IMR-90 (cell line): ENCODE results near the gene ACSL6. TPM values are rescaled to one million over a fixed set of nuclear protein-coding genes. Genes with fewer than 3 reads are reported as not detected.

Source experiments
- ATAC-seq: fragments of 200-7000 bp; cut with Tn5 transposase; 2 replicates; pipeline ENCODE4 v1.9.1; 2020; ENCODE audit warnings: low read depth, mild to moderate bottlenecking, moderate library complexity
- BruUV-seq: library from RNA; stranded (reverse); fragments of 400-500 nt; replicated peaks from 2 replicates; lab custom pipeline; 2021; lab: Mats Ljungman, UMichigan
- CTCF ChIA-PET: fragments of 300-600 bp; formaldehyde crosslinking; extraction: SDS; loops from one replicate; lab custom pipeline; 2021; ENCODE audit warnings: antibody characterized with exemption; lab: Yijun Ruan, JAX
- POLR2A ChIA-PET: fragments of 300-600 bp; sonication (Branson Sonifier 250); formaldehyde crosslinking; loops from one replicate; lab custom pipeline; 2022; ENCODE audit warnings: antibody characterized with exemption; ENCODE audit not compliant: unreplicated experiment; lab: Charles Lee
- DNase-seq: peaks from one replicate; pipeline ENCODE4 v3.0.0; 2013
- H2AFZ ChIP-seq: replicated peaks from 2 replicates; pipeline ENCODE3; 2013; ENCODE audit warnings: low read length, mild to moderate bottlenecking; ENCODE audit not compliant: poor library complexity
- H2AK5ac ChIP-seq: 2 replicates; pipeline ENCODE4 v1.6.1; 2013; ENCODE audit warnings: low read depth, low read length, inconsistent platforms
- H2AK9ac ChIP-seq: replicated peaks from 2 replicates; pipeline ENCODE3; 2013; ENCODE audit warnings: mild to moderate bottlenecking, low read depth, low read length, moderate library complexity; ENCODE audit not compliant: poor library complexity
- H2BK120ac ChIP-seq: 2 replicates; pipeline ENCODE4 v1.6.1; 2013; ENCODE audit warnings: low read depth, low read length, inconsistent platforms
- H2BK15ac ChIP-seq: 3 replicates; pipeline ENCODE4 v1.6.1; 2013; ENCODE audit warnings: low read depth, low read length, inconsistent platforms
- H2BK20ac ChIP-seq: 2 replicates; pipeline ENCODE4 v1.6.1; 2013; ENCODE audit warnings: low read depth, mild to moderate bottlenecking, inconsistent platforms, low read length, moderate library complexity
- H2BK5ac ChIP-seq: 2 replicates; pipeline ENCODE4 v1.6.1; 2013; ENCODE audit warnings: mild to moderate bottlenecking, low read depth, low read length, inconsistent platforms; ENCODE audit not compliant: poor library complexity, severe bottlenecking
- H3K14ac ChIP-seq: replicated peaks from 2 replicates; pipeline ENCODE4 v1.6.1; 2013; ENCODE audit warnings: low read depth, low read length, inconsistent platforms
- H3K18ac ChIP-seq: 2 replicates; pipeline ENCODE4 v1.6.1; 2013; ENCODE audit warnings: low read depth, low read length, control low read depth
- H3K23ac ChIP-seq: 2 replicates; pipeline ENCODE4 v1.6.1; 2013; ENCODE audit warnings: low read depth, low read length, inconsistent platforms
- H3K27ac ChIP-seq: 2 replicates; pipeline ENCODE4 v1.5.1; 2013; ENCODE audit warnings: mild to moderate bottlenecking, control low read depth, low read length; ENCODE audit not compliant: insufficient read depth
- H3K27me3 ChIP-seq: 2 replicates; pipeline ENCODE4 v1.6.1; 2013; ENCODE audit warnings: low read length; ENCODE audit not compliant: control insufficient read depth, insufficient read depth
- H3K36me3 ChIP-seq: 2 replicates; pipeline ENCODE4 v1.6.1; 2013; ENCODE audit warnings: low read length, mixed read lengths; ENCODE audit not compliant: control insufficient read depth, insufficient read depth
- H3K4ac ChIP-seq: 2 replicates; pipeline ENCODE4 v1.6.1; 2013; ENCODE audit warnings: low read depth, low read length, inconsistent platforms
- H3K4me1 ChIP-seq: 2 replicates; pipeline ENCODE4 v1.6.1; 2013; ENCODE audit warnings: low read length, mixed read lengths; ENCODE audit not compliant: control insufficient read depth, insufficient read depth
- H3K4me2 ChIP-seq: 2 replicates; pipeline ENCODE4 v1.6.1; 2013; ENCODE audit warnings: low read depth, mild to moderate bottlenecking, control low read depth, low read length, moderate library complexity
- H3K4me3 ChIP-seq: 2 replicates; pipeline ENCODE4 v1.5.1; 2013; ENCODE audit warnings: low read depth, mild to moderate bottlenecking, control low read depth, low read length, moderate library complexity; ENCODE audit not compliant: insufficient read depth
- H3K56ac ChIP-seq: 2 replicates; pipeline ENCODE4 v1.6.1; 2013; ENCODE audit warnings: low read length, inconsistent platforms; ENCODE audit not compliant: insufficient read depth; ENCODE audit errors: extremely low read depth
- H3K79me1 ChIP-seq, 2 experiments: 2 replicates each; pipeline ENCODE4 v1.6.1; 2013; ENCODE audit warnings: low read length in 2 of 2, inconsistent platforms in 1 of 2, low read depth in 1 of 2
- H3K9ac ChIP-seq: 2 replicates; pipeline ENCODE4 v1.6.1; 2013; ENCODE audit warnings: low read depth, low read length, control low read depth
- H3K9me1 ChIP-seq: 2 replicates; pipeline ENCODE4 v1.6.1; 2013; ENCODE audit warnings: low read length, inconsistent platforms; ENCODE audit not compliant: insufficient read depth
- H3K9me3 ChIP-seq: 2 replicates; pipeline ENCODE4 v1.6.1; 2013; ENCODE audit warnings: low read length; ENCODE audit not compliant: control insufficient read depth, insufficient read depth
- H4K20me1 ChIP-seq: 2 replicates; pipeline ENCODE4 v1.6.1; 2013; ENCODE audit warnings: low read length, inconsistent platforms; ENCODE audit not compliant: insufficient read depth
- H4K5ac ChIP-seq: 2 replicates; pipeline ENCODE4 v1.6.1; 2013; ENCODE audit warnings: mild to moderate bottlenecking, low read depth, low read length, control low read depth
- H4K8ac ChIP-seq, 2 experiments: 2 replicates each; pipeline ENCODE4 v1.6.1; 2013; ENCODE audit warnings: low read depth in 2 of 2, low read length in 2 of 2, control low read depth in 1 of 2, inconsistent platforms in 1 of 2
- H4K91ac ChIP-seq: 2 replicates; pipeline ENCODE4 v1.6.1; 2013; ENCODE audit warnings: low read depth, low read length, inconsistent platforms; ENCODE audit not compliant: insufficient read depth
- BHLHE40 ChIP-seq: fragments of 150-350 bp; IDR thresholded peaks from 2 replicates; pipeline ENCODE4 v1.6.1; 2016; ENCODE audit warnings: mild to moderate bottlenecking, low read depth, low read length
- POLR2A ChIP-seq: IDR thresholded peaks from 2 replicates; pipeline ENCODE4 v1.6.1; 2012; ENCODE audit warnings: mild to moderate bottlenecking, low read depth, low read length
- SMC3 ChIP-seq: fragments of 150-350 bp; IDR thresholded peaks from 2 replicates; pipeline ENCODE4 v1.6.1; 2016; ENCODE audit warnings: low read depth, mild to moderate bottlenecking, antibody characterized with exemption, low read length, moderate library complexity
- WGBS, 2 experiments: methylation state at CpG; one replicate each; pipeline versions ENCODE4 v1.1.5 to v1.1.7; 2013; ENCODE audit warnings: missing lambda C conversion rate in 2 of 2; ENCODE audit not compliant: insufficient read length in 1 of 2; ENCODE audit errors: extremely low coverage in 2 of 2; 5-methylcytosine and 5-hydroxymethylcytosine counted together
- dilution Hi-C: fragments of 300-500 bp; cut with HindIII; formaldehyde crosslinking; loops from one replicate; pipeline ENCODE4 v1.14.3; 2018; ENCODE audit warnings: low sequenced_read_pairs; ENCODE audit not compliant: unreplicated experiment
- in situ Hi-C: fragments of 300-500 bp; cut with MboI; formaldehyde crosslinking; loops from 3 replicates; pipeline ENCODE4 v1.14.3; 2019; ENCODE audit warnings: low sequenced_read_pairs, inconsistent platforms, mixed read lengths
- intact Hi-C: fragments of 100-400 bp; cut with micrococcal nuclease; formaldehyde crosslinking; loops from 2 replicates; pipeline ENCODE4 v1.10.0; 2022
- polyA plus RNA-seq, 3 experiments: library from polyadenylated mRNA; depleted of rRNA; stranded (reverse); fragments of >200 nt; gene quantifications; 2 replicates each; pipeline ENCODE4 v1.2.3, GENCODE V29; 2012; ENCODE audit warnings: low replicate concordance in 1 of 3
- total RNA-seq: library from RNA; depleted of rRNA; stranded (reverse); fragments of >200 nt; gene quantifications from 2 replicates; pipeline ENCODE4 v1.2.3, GENCODE V29; 2012

The ACSL6 gene
- total and polyA plus RNA-seq, 2 of the 4 experiments (the other 2 are of a cell fraction), result not detected

- no peak overlapping the region for H3K4me2 ChIP-seq
- ATAC-seq (no peak), DNase-seq (no peak)
- no peak overlapping the region for H3K4ac ChIP-seq
- no peak overlapping the region for H2AFZ ChIP-seq
- no peak overlapping the region for H2BK5ac ChIP-seq
- no peak overlapping the region for H3K56ac ChIP-seq
- no peak overlapping the region for H3K14ac ChIP-seq
- no peak overlapping the region for H4K5ac ChIP-seq
- no peaks in the 10 kb centered on the region for H4K20me1 ChIP-seq
- H3K27ac ChIP-seq, result no peak overlapping the region
- H3K18ac ChIP-seq, result no peak overlapping the region
- TF ChIP-seq BHLHE40, result no peak
- no peak for TF ChIP-seq SMC3
- TF ChIP-seq POLR2A, result no peak
- no peaks in the 10 kb centered on the region for H3K36me3 ChIP-seq
- no peaks in the 10 kb centered on the region for H3K79me1 ChIP-seq
- no peak overlapping the region for H2BK20ac ChIP-seq
- H3K9ac ChIP-seq, result no peak overlapping the region
- H2BK15ac ChIP-seq, result no peak overlapping the region
- H3K9me3 ChIP-seq, result no peaks in the 10 kb centered on the region
- no peak overlapping the region for H2AK9ac ChIP-seq
- no CpG with 5 or more reads among the region's 9 CpGs for WGBS, 2 experiments
- BruUV-seq, result no TSS peak
- no peaks in the 10 kb centered on the region for H3K9me1 ChIP-seq
- no peak overlapping the region for H3K23ac ChIP-seq
- no peak overlapping the region for H2AK5ac ChIP-seq
- in situ Hi-C loops (no loop called here), intact Hi-C loops (no loop called here), dilution Hi-C loops (no loop called here)
- H3K27me3 ChIP-seq, result peaks cover 48% of the 10 kb centered on the region
- no peak overlapping the region for H4K8ac ChIP-seq
- no peak overlapping the region for H3K4me3 ChIP-seq
- ChIA-PET POLR2A (no interaction called here), CTCF (no interaction called here)
- no peak overlapping the region for H4K91ac ChIP-seq
- H3K4me1 ChIP-seq, result no peaks in the 10 kb centered on the region
- no peak overlapping the region for H2BK120ac ChIP-seq
Measured at GRCh38 chr5:132054697-132055440, 43.4 kb upstream of the ACSL6 start.
